Progenitor cell of endocrine pancreas (in vitro differentiated cells): ENCODE results near the gene RPL21. TPM values are rescaled to one million over a fixed set of nuclear protein-coding genes. Genes with fewer than 3 reads are reported as not detected.
A peak's percentile ranks its signal among the peaks of the same experiment; 100 is the strongest.

ENCODE experiments used
- DNase-seq: peaks from one replicate; pipeline ENCODE4 v3.0.0; 2021; ENCODE audit warnings: low spot score; ENCODE audit not compliant: unreplicated experiment
- H3K27ac Mint-ChIP-seq: 2 replicates; pipeline ENCODE4 v1.8.0; 2021; ENCODE audit warnings: mild to moderate bottlenecking, moderate library complexity, mixed read lengths
- H3K27me3 Mint-ChIP-seq: 2 replicates; pipeline ENCODE4 v1.8.0; 2021; ENCODE audit warnings: mixed read lengths
- H3K36me3 Mint-ChIP-seq: 2 replicates; pipeline ENCODE4 v1.8.0; 2022; ENCODE audit warnings: mixed read lengths; ENCODE audit not compliant: insufficient read depth
- H3K4me1 Mint-ChIP-seq: 2 replicates; pipeline ENCODE4 v1.8.0; 2021; ENCODE audit warnings: low read depth, mixed read lengths
- H3K4me3 Mint-ChIP-seq: 2 replicates; pipeline ENCODE4 v1.8.0; 2021; ENCODE audit warnings: low read depth, mild to moderate bottlenecking, moderate library complexity, mixed read lengths
- H3K9me3 Mint-ChIP-seq: 2 replicates; pipeline ENCODE4 v1.8.0; 2021; ENCODE audit warnings: low read depth, mixed read lengths
- CTCF ChIP-seq: fragments of 200-600 bp; sonication (generic); IDR thresholded peaks from one replicate; pipeline ENCODE4 v1.5.0; 2021; ENCODE audit warnings: antibody characterized with exemption, mild to moderate bottlenecking; ENCODE audit not compliant: unreplicated experiment
- total RNA-seq: library from RNA; stranded (reverse); gene quantifications from 2 replicates; pipeline ENCODE4 v1.2.1, GENCODE V29; 2021

Gene RPL21
- total RNA-seq, 1 donor from 2014 or later = 742 TPM

- no peaks in the 10 kb centered on the region for H3K36me3 Mint-ChIP-seq
- no peak for TF ChIP-seq CTCF
- no peak overlapping the region for H3K27ac Mint-ChIP-seq
Observed at GRCh38 chr13:27242702-27243101, 8.7 kb upstream of the RPL21 start.

GRCh38 chr13:27245610-27246009 is 5.7 kb upstream of the RPL21 start:
- no peak for TF ChIP-seq CTCF
- no peak for DNase-seq
- Mint-ChIP-seq H3K27ac (no peak overlapping the region), H3K36me3 (no peaks in the 10 kb centered on the region), H3K9me3 (no peaks in the 10 kb centered on the region), H3K4me1 (peaks cover 8% of the 10 kb centered on the region), H3K27me3 (no peaks in the 10 kb centered on the region), H3K4me3 (no peak overlapping the region)

More at GRCh38 chr13:27242702-27243101, 8.7 kb upstream of the RPL21 start:
- Mint-ChIP-seq H3K9me3 (no peaks in the 10 kb centered on the region), H3K27me3 (no peaks in the 10 kb centered on the region), H3K4me1 (peaks cover 3% of the 10 kb centered on the region), H3K4me3 (no peak overlapping the region)
- DNase-seq = no peak

GRCh38 chr13:27250833-27251165 is 559 bp upstream of the RPL21 start:
- no peaks in the 10 kb centered on the region for H3K27me3 Mint-ChIP-seq
- H3K36me3 Mint-ChIP-seq = peaks cover 10% of the 10 kb centered on the region
- H3K9me3 Mint-ChIP-seq = no peaks in the 10 kb centered on the region
- peaks cover 28% of the 10 kb centered on the region for H3K4me1 Mint-ChIP-seq
- H3K27ac Mint-ChIP-seq = peak overlapping the region; percentile 100
- DNase-seq = no peak
- H3K4me3 Mint-ChIP-seq = peak overlapping the region; percentile 95
- TF ChIP-seq CTCF = no peak

GRCh38 chr13:27252467-27252866 is 1.1 kb downstream of the RPL21 start:
- peak overlapping the region; percentile 95 for H3K4me3 Mint-ChIP-seq
- peaks cover 28% of the 10 kb centered on the region for H3K4me1 Mint-ChIP-seq
- DNase-seq = no peak
- no peaks in the 10 kb centered on the region for H3K9me3 Mint-ChIP-seq
- no peak for TF ChIP-seq CTCF
- no peaks in the 10 kb centered on the region for H3K27me3 Mint-ChIP-seq
- H3K27ac Mint-ChIP-seq = peak overlapping the region; percentile 100
- H3K36me3 Mint-ChIP-seq = peaks cover 16% of the 10 kb centered on the region

GRCh38 chr13:27257233-27257568 is 5.8 kb downstream of the RPL21 start:
- H3K27me3 Mint-ChIP-seq = no peaks in the 10 kb centered on the region
- H3K4me3 Mint-ChIP-seq = no peak overlapping the region
- H3K9me3 Mint-ChIP-seq = no peaks in the 10 kb centered on the region
- peaks cover 17% of the 10 kb centered on the region for H3K4me1 Mint-ChIP-seq
- peaks cover 27% of the 10 kb centered on the region for H3K36me3 Mint-ChIP-seq
- peak overlapping the region; percentile 62 for H3K27ac Mint-ChIP-seq
- DNase-seq = no peak
- TF ChIP-seq CTCF = no peak
